HG03025 (cell line): ENCODE data around the gene FRMD4A.

Experiments
- ATAC-seq: cut with Tn5 transposase; IDR thresholded peaks from one replicate; pipeline ENCODE4 v1.9.1; 2021; ENCODE audit warnings: mild to moderate bottlenecking, moderate library complexity; ENCODE audit not compliant: unreplicated experiment, low FRiP score

Gene FRMD4A

DNA sequence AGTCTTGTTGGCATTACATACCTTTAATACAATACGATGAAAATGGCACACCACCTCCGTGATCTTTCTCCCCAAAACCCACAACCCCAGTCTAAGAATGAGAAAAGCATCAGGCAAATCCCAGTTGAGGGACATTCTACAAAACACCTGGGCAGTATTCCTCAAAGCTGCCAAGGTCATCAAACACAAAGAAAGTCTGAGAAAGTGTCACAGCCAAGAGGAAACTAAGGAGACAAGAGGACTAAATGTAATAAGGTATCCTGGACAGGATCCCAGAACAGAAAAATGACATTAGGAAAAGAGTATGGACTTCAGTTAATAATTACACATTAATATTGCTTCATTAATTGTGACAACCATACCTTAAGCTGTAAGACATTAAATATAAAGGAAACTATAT is 14.5 kb upstream of the FRMD4A start:
- no peak for ATAC-seq

DNA sequence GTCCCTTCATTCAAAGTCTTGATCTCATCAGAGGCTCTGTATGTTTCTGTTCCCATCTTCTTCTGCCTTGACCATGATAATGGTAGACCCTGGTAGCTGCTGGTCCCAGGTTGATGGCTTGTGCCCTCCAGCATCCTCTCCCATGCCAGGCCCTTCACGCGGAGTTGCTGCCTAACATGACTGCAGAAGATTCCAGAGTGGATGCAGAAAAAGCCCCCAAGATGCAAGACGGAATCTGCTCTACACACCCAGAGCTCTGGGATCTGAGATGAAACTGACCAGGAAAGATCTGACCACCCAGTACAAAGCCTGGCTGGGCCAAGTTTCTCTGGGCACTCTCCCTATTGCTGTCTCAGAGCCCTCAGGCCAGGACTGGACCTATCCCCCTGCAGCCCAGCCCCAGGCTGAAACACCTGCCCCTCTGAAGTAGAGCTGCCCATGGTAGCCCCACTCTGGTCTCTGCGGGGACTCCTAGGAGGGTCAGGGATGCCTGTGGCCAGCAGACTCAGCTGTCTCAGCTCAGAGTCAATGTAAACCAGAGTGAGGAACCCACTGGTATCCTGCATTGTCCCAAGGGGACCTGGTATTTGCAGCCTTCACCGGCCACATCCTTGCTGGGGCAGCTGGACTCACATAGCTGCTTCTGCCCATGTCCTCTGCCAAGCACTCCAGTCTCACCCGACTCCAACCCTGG is 9.5 kb upstream of the FRMD4A start:
- ATAC-seq = no peak

DNA sequence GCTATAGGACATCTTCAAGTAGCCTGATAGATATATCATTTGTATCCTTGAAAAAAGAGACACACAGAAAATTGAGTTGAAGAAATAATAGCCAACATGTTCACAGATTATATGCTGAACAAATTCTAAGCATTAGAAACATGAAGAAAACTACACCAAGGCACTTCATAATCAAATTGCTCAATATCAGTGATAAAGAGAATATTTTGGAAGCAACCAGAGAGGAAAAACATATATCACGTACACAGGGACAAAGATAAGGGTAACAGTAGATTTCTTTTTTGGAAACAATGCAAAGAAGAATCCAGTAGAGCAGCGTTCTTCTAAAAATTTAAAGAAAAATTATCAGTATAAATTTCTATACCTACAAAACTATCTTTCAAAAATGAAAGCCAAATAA is 6.0 kb upstream of the FRMD4A start:
- no peak for ATAC-seq

DNA sequence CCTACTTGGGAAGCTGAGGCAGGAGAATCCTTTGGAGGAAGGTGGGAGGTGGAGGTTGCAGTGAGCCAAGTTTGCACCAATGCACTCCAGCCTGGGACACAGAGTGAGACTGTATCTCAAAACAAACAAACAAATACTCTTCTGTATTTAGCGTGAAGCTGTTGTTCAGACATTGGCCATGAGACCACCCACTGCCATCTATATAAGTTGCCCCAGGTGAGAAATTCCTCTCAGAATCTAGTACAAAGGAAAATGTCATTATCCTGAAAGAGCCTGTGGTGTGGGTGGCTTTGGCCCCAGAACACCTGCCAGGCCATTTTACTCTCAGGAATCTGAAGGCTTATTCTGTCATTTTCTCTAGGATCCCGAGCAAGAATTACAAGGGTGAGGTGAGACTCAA is 4.0 kb upstream of the FRMD4A start:
- ATAC-seq = no peak

DNA sequence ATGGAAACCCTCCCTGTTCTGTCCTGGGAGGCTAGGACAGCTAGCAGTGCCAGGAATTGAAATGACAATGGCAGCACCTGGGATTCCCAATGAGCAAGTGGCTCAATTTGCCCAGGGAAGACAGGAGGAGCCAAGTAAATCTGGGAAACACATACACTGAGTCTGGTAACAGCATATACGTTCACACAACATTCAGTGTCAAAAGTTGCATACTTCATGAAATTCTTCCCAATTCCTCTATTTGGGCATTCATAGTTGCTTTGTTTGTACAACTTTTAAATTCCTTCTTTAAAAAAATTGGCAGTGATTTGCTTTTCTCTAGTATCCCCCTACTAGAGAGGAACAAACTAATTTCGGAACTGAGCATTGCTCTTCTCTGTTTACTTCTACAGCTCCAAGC is 2.9 kb upstream of the FRMD4A start:
- no peak for ATAC-seq

DNA sequence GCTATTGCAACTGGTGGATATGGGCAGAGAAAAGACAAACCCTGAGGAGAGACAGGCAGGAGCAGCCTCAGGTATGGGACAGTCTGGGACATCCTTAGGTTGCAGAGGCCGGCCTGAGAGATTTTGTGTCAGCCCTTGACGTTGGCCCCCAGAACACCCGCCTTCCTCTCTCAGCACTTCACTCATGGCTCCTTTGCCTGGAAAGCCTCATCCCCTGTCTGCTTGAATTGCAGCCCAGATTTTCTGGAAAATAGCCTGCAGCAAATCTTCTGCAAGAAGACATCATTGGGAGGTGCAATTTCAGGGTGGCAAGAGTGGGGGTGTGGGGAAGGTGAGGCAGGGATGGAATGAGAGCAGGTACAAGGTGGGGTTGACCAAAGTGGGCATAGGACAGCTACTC is 2.2 kb upstream of the FRMD4A start:
- no peak for ATAC-seq

DNA sequence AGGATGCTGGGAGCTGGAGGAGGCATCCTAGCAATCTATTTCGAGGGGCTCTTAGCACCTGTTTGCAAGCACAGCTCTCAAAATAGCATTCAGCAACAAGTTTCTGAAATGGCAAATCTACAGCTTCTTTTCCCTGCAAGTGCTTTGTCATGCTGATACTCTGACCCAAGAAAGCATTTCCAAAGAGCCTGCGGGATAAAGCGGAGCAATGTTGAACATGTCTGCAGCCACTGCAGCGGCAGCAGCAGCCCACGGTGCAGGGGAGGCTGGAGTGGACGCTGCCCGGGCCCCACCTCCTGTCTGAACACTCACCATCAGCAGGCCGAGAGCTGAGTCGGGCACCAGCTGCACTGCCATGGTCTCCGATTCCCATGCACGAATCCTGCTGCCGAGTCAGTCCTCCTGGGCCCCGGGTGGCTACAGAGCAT is 964 bp downstream of the FRMD4A start:
- no peak for ATAC-seq

DNA sequence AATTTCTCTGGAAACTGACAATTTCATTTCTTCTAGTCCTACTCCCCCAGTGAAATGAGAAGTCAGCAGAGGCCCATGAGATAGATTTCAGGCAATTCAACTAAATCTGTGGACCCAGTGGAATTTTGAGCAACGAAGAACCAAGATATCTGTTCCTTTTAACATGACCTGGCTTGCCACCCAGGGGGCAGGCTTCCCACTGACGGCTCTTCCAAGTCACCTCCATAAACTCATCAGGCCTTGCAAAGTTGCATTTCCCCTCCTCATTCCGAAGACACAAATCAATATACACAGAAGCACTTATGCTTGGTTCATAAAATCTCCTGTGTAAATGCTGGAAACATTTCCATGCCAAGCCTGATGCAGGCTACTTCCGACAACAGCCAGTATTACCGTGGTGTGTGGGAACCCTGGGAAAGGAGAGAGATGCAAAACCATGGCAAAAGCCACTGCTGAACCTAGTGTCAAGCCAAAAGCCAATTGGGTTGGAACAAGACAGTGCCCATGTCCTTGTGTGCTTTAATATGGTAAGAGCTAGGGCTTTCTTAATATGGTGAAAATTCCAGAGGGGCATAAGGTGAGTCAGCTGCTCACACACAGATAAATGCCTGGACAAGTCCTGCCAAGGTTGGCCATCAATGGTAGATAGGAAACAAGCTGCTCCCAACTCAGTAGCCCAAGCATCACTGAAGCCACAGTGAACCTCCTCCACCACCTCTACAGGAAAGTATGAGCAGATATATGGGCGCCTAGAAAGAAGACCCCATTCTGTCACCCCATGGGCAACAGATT is 1.6 kb downstream of the FRMD4A start:
- no peak for ATAC-seq

DNA sequence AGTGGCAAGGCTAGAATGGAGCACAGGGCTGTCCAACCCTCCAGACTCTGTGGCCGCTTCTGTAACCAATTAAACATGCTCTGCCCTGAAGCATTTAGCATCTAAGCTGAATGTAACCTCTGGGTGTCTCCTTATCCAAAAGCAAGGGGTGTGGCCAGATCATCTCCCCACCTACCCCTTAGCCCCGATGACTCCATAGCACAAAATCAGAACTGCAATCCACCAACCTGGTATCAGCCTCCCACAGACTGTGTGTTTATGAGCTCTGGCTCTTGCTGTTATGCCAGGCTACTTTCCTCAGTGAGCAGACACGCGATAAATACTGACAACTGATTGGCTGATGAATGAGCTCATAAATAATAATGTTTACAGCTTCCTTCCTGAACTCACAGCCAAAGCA is 3.2 kb downstream of the FRMD4A start:
- ATAC-seq = no peak

DNA sequence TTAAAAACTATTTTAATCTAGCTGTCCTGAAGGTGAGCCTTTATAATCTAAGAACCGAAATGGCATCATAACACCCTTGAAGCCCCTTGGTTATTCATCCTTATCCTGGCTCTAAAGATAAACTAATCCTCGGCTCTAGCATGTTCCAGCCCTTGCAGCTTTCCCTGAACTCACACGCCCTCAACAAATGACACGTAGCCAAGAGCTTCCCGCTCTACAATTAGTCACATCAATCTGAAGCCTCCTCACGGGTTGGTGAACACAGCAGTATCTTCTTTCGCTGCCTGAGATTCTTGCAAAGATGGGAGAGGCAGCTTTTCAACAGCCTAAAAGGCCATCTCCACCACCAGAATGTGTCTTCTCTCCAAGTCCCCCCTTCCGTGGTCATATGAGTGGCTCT is 4.1 kb downstream of the FRMD4A start:
- ATAC-seq = no peak

DNA sequence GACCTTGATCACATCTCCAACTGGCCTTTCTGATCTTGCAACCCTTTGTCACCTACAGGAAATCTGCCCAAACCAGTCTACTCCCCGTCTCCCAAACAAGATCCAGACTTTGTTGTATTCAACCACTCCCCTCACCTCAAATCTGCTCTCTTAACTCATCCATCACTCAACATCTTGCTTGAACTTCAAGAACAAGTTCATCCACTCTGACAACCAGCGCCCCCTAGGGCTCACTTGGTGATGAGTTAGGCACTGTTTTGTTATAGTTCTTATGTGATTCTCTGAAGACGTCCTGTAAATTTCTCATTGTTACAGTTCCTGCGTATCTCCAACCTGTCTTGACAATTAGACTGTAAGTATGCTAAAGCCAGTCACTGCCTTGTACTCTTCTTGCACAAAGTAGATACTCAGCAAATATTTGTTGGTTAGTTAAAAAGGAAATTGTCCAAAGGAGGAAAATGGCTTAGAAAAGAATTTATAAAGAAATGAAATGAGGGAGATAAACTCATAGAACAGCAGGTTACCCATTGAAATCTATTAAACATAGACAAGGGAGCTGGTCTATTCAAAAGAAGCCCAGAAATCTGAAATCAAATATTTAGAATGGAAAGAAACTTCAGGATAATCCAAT is 5.3 kb downstream of the FRMD4A start:
- ATAC-seq = no peak

DNA sequence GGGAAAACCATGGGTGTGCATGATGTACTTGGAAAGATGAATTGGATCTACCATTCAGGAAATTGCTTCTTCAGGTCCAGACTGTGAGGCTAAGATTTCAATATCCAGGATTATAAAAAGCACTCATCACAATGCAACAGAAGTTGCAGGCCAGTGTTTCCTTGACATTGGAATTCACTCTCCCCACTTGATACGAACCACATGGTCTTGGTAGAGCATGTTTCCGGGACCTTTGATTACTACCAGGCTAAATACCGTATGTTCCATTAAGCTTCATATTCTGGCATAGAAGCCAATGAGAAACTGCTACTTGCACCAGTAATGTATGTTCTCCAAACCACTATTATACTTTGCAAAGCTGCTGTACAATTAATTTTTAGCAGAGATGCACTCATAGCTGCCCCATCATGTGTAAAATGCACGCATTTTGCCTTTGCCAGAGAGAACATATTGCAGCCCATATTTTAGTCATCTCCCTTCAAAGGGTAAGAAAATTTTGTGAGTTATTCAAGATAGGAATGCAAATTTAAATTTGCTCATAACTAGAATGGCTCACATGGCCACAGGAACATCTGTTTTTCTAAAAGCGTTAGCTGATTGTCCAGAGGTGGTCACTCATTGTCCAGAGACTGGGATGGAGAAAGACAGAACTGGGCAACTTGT is 8.1 kb downstream of the FRMD4A start:
- no peak for ATAC-seq

DNA sequence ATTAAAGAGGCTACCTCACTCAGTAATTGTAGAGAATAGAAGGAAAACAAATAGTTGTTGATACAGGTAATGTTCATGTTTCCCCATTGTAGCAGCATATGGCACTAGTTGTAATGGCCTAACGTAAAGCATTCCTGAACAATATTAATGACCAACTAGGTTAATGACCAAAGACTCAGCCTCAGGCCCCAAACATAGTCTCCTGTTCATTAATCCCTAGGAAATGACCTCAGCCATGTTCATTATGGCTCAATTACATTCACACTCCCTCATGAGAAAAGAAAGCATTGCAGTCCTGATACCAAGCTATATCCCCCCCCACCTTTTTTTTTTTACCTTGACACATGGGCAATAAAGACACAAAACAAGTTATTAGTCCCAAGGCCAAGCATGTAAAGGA is 12.7 kb downstream of the FRMD4A start:
- no peak for ATAC-seq

DNA sequence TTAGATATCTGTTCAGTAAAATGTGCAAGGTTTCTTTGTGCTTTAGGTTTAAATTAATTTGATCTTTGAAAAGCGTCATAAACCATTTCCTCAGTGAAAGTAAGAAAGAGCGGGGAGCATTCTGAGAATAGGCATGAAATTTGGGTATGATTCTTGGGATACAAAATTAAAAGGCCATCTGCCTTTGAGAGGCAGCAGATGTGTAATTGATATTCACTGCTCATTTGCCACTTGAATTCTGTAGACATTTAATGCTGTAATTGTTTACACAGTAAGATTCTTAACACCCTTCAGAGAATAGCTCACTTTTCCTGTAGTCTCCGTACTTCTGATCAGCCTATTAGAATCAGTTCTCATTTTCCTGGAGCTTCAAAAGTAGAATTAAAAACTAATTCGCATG is 18.7 kb downstream of the FRMD4A start:
- ATAC-seq = no peak

DNA sequence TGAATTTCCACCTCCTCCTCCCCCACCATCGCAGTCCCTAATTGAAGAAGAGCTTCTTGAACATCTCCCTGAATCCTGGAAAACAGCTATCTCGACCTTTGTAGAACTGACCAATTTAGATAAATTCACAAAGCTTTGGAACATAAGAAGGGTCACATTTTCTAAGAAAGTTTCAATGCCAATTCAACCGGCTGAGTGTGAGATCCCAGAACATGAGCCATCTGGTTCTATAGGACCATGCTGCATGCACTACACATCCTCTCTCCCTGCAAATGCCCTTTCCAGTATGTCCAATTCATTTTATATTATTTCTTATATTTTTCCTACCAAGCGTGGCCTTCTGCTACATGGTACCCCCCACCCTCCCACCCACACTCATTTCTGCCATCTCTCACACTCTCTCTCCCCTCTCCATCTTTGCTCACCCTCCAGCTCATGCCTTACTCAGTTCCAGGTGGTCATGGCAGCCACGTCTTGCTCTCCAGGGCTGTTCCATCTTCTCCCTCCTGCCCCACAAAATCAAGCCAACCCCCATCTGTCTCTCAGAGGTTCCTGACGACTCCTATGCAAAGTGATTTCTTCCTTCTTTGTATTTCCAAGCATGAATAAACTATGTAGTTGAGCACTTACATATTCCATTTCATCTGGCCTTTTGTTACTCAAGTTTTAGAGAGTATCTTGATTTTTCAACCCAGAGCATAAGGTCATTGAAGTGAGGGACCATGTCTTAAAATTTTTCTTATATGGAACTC is 19.3 kb downstream of the FRMD4A start:
- no peak for ATAC-seq

DNA sequence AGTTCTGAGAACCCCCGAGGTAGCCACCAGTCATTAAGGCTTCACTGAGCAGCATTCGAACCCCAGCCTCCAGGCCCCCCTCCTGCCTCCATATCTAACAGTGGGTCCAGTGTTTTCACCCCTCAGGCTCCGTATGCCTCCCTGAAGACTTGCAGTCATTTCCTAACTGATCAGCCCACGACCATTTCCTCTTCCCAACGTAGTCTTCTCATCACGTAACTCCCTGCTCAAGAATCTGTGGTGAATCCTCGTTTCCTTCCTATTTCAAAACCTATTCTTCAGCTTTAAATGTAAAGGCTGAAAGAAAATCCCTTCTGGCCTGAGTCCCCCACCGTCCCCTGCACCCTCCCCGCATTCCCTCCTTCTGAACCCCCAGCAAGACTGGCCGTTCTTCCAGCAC is 21.1 kb downstream of the FRMD4A start:
- ATAC-seq = no peak

DNA sequence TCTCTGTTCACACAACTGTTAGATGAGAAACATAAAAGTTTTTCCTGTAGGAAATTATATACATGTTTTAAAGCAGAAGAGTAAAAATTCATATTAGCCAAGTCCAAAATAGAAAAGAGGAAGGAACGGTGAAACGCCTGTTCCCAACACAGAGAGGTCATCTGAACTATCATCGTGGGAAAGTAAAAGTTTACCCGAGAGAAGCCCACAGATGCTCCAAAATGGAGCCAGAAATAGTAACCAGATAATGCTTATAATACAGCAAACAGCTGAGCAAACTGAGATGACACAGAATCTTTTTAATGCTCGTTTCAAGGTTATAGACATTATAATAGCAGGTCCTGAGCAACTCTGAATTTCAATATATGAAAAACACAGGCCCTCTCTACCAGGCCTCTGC is 24.5 kb downstream of the FRMD4A start:
- ATAC-seq = no peak

DNA sequence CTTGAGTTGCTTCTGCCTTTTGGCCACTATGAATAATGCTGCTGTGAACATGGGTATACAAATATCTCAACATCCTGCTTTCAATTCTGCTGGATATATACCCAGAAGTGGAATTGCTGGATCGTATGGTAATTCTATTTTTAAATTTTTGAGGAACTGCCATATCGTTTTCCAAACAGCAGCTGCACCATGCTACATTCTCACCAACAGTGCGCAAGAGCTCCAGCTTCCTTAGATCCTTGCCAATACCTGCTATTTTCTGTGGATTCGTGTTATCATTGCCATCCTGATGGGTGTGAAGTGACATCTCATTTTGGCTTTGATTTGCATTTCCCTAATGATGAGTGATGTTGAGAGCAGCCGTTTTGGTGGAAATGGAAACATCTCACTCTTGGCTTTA is 26.7 kb downstream of the FRMD4A start:
- ATAC-seq = no peak

DNA sequence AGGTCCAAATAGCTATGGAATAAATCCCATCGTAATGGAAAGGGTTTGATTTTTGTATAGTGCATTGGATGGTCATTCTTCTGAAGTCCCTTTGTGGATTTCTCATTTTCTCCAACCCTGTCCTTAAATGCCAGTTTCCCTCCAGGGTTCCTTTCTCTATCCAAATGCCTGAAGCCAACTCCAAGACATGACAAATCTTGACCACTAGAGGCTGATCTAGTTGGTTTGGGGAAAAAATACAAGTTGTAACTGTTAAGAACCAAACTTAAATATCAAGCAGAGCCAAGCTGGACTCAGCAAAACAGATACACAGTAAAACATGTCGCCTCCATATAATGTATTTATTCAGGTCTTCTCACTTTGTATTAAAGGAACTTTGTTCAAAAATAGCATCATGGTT is 28.7 kb downstream of the FRMD4A start:
- ATAC-seq = no peak

DNA sequence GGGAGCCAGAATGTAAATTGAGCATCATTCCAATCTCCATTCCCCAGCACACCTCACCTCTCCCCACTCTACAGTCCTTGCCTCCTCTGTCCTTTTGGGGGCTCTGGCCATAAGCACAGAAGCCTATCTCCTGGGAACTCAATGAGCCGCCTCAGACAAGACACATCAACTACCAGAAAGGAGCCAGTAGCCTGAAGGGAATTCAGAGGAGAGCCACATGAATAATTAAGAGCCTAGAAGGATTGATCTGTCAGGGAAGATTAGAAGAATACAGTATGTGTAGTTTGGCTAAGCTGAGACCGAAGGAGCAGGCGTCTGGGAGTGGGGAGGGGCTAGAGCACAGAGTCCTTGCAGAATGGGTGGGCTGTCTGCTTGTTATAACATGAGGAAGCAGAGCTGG is 31.2 kb downstream of the FRMD4A start:
- ATAC-seq = no peak
